Stomach (tissue), 9 donors: ENCODE measurements around the gene ACTMAP. TPM values are rescaled to one million over a fixed set of nuclear protein-coding genes. Genes with fewer than 3 reads are reported as not detected.

Experiments used
- DNase-seq, 2 donors: peaks; one replicate each; pipeline versions ENCODE4 v3.0.0 to v3.0.0-alpha.2; 2013 to 2019
- H3K27ac ChIP-seq, 5 donors: fragments of 200-600 bp in 4 of 5; sonication (generic) in 4 of 5; one replicate each; pipeline ENCODE4 v1.5.1; 2013 to 2019; ENCODE audit warnings: mild to moderate bottlenecking in 1 of 5, moderate library complexity in 1 of 5
- H3K27me3 ChIP-seq, 3 donors: fragments of 200-600 bp; sonication (generic); one replicate each; pipeline ENCODE4 v1.5.1; 2017 to 2019; ENCODE audit warnings: mixed run types in 1 of 3
- H3K36me3 ChIP-seq, 4 donors: fragments of 200-600 bp; sonication (generic); 1 replicate in 3 of 4; 2 replicates in 1 of 4; pipeline ENCODE4 v1.5.1; 2016 to 2019
- H3K4me1 ChIP-seq, 4 donors: fragments of 200-600 bp; sonication (generic); one replicate each; pipeline ENCODE4 v1.5.1; 2016 to 2019
- H3K4me3 ChIP-seq, 4 donors: fragments of 200-600 bp; sonication (generic) in 3 of 4; one replicate each; pipeline ENCODE4 v1.5.1; 2016 to 2019; ENCODE audit warnings: mild to moderate bottlenecking in 1 of 4
- H3K9me3 ChIP-seq, 4 donors: fragments of 200-600 bp; sonication (generic); one replicate each; pipeline ENCODE4 v1.5.1; 2016 to 2019
- EP300 ChIP-seq: sonication (generic); formaldehyde crosslinking; IDR thresholded peaks from one replicate; pipeline ENCODE4 v1.6.1; 2017; ENCODE audit warnings: antibody characterized with exemption
- POLR2A ChIP-seq, 4 donors: fragments of 450-650 bp; IDR thresholded peaks; one replicate each; pipeline ENCODE4 v1.6.1; 2016; ENCODE audit warnings: antibody characterized with exemption in 4 of 4, control low read depth in 2 of 4, mild to moderate bottlenecking in 1 of 4, moderate library complexity in 1 of 4
- POLR2AphosphoS5 ChIP-seq, 3 donors: sonication (generic); formaldehyde crosslinking; IDR thresholded peaks; one replicate each; pipeline ENCODE4 v1.6.1; 2016; ENCODE audit warnings: antibody characterized with exemption in 3 of 3
- WGBS, 5 donors: extraction: QIAGEN DNeasy Blood & Tissue Kit in 3 of 5; methylation state at CpG; one replicate each; pipeline versions ENCODE4 v1.1.5 to v1.1.7; 2013 to 2018; 5-methylcytosine and 5-hydroxymethylcytosine counted together
- intact Hi-C: fragments of 100-400 bp; cut with DNase I; formaldehyde crosslinking; loops from one replicate; pipeline ENCODE4 v1.15.1; 2023; ENCODE audit warnings: low total_unique reads
- polyA plus RNA-seq, 3 donors: library from polyadenylated mRNA; stranded (reverse); fragments of 200-250 nt; gene quantifications; one replicate each; pipeline ENCODE4 v1.2.3, GENCODE V29; 2013
- total RNA-seq, 5 donors: library from RNA; depleted of rRNA; stranded (reverse); fragments of >200 nt; gene quantifications; one replicate each; pipeline versions ENCODE4 v1.1.0 to v1.2.3, GENCODE V29; 2014 to 2016
- TF ChIP-seq, protein P1 (sequence below), 7 experiments: fragments of 450-650 bp in 4 of 7; fragments of 200-600 bp in 3 of 7; sonication (generic) in 3 of 7; IDR thresholded peaks; one replicate each; pipeline ENCODE4 v1.5.1; 2016 to 2019; ENCODE audit warnings: antibody characterized with exemption in 7 of 7, control low read depth in 2 of 7, mild to moderate bottlenecking in 1 of 7
- donor health status: healthy with polysubstance abuse.
- donor health status: Bipolar disorder and iron deficiency.
- donor health status: healthy.

The ACTMAP gene
- total and polyA plus RNA-seq, 8 donors: 0.73 to 24.6 (median 8.2) TPM

DNA sequence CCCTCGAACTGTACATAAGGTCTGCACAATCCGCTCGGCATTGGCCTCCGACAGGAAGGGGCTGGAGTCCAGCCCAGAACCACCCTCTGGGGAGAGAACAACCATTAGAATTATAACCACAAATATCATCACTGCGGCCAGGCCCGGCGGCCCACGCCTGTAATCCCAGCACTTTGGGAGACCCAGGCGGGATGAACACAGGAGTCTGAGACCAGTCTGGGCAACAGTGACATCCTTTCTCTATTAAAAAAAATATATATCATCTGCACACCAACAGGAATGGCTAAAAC is 45.0 kb downstream of the ACTMAP start:
- no peaks in the 10 kb centered on the region for H3K27me3 ChIP-seq
- peak in 1 of 2 donors; percentile 37 for DNase-seq
- intact Hi-C loops: no loop called here
- no peak overlapping the region for H3K27ac ChIP-seq
- WGBS, 5 donors: 80 to 95% (median 94%) methylated on average over 9 of the region's 9 CpGs
- TF ChIP-seq POLR2AphosphoS5 (IDR thresholded peaks at IDR 0.05): no peak
- no peak overlapping the region for H3K4me3 ChIP-seq
- no peaks in the 10 kb centered on the region for H3K9me3 ChIP-seq
- H3K4me1 ChIP-seq: peaks cover 0 to 6% (median 0%) of the 10 kb centered on the region in 4 donors
- H3K36me3 ChIP-seq: peaks cover 53 to 99% (median 96%) of the 10 kb centered on the region in 4 donors

DNA sequence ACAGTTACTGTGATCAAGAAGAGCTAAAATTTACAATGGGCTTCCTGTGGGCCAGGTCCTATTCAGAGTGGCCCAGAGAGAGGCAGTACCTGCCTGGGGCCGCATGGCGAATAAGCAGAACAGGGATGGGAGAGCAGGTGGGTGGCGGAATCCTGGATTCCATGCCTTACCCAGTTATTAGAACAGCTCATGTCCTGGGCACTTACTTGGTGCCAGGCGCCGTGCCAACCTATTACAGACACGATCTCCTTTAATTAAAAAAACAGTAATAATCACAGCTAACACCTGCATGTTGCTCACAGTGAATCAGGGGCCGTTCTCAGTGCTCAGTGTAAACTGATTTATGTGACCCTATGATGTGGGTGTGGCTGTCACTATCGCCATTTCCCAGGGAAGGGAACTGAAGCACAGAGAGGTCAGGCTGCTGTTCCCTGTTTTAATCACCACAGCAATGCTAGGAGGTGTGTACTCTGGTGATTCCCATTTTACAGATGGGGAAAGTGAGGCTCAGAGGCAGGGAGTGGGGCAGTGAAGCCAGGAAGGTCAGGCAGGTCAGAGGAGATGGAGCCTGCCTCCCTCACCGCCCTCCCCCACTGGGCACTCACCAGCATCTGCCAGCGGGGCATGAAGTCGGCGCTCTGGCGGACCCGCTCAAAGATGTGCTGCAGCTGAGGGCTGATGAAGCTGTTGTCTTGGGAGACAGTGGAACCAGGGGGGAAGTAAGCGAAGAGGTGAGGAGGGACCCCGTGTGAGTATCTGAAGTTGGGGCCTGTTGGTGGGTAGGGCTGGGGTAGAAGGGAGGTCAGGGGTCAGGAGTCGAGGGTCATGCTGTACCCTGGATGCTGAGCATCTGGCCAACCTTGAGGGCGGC is 45.6 kb downstream of the ACTMAP start:
- no peak overlapping the region for H3K4me3 ChIP-seq
- H3K9me3 ChIP-seq: no peaks in the 10 kb centered on the region
- TF ChIP-seq POLR2AphosphoS5 (IDR thresholded peaks at IDR 0.05) (no peak), POLR2A (IDR thresholded peaks at IDR 0.05) (no peak), EP300 (no peak)
- TF ChIP-seq, protein P1, sequence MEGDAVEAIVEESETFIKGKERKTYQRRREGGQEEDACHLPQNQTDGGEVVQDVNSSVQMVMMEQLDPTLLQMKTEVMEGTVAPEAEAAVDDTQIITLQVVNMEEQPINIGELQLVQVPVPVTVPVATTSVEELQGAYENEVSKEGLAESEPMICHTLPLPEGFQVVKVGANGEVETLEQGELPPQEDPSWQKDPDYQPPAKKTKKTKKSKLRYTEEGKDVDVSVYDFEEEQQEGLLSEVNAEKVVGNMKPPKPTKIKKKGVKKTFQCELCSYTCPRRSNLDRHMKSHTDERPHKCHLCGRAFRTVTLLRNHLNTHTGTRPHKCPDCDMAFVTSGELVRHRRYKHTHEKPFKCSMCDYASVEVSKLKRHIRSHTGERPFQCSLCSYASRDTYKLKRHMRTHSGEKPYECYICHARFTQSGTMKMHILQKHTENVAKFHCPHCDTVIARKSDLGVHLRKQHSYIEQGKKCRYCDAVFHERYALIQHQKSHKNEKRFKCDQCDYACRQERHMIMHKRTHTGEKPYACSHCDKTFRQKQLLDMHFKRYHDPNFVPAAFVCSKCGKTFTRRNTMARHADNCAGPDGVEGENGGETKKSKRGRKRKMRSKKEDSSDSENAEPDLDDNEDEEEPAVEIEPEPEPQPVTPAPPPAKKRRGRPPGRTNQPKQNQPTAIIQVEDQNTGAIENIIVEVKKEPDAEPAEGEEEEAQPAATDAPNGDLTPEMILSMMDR (IDR thresholded peaks at IDR 0.05): no peak
- H3K27ac ChIP-seq: no peak overlapping the region
- no peaks in the 10 kb centered on the region for H3K27me3 ChIP-seq
- WGBS, 5 donors: 87 to 92% (median 90%) methylated on average over 18 of the region's 18 CpGs
- intact Hi-C loops: no loop called here
- DNase-seq: no peak
- H3K36me3 ChIP-seq: peaks cover 56 to 99% (median 96%) of the 10 kb centered on the region in 4 donors
- H3K4me1 ChIP-seq: peaks cover 0 to 6% (median 0%) of the 10 kb centered on the region in 4 donors

DNA sequence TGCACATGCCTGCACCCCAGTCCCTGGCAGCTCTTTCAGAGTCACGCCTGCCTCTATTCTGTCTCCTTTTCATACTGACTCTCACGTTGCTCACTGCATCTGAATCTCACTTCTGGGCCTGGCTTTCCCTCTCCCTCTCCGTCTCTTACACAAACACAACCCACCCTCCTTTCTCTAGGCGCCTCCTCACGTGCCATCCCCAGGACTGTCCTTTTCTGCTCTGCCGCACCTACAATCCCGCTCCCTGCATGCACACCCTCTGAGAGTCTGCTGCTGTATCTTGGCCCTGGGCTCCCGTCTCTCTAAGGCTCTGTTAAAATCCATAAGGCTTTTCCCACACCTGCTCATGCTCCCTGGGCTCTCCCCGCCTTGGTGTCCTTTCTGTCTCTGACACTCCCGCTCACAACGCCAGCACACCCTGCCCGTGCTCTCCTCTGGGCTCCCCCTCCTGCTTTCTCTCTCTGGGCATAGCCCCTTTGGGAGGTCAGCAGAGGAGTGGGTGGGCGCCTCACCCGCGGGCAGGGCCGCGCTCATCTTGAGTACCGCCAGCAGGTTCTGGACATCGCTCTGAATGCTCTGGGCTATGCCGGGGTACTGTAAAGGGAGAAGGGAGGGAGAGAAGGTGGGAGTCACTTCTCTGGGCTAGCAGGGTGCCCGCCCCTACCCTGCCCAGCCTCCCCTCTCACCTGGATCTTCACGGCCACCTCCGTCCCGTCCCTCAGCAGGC is 47.1 kb downstream of the ACTMAP start:
- Histone ChIP-seq H3K27ac (peak overlapping the region in 2 of 5 donors; percentile 10 to 30), H3K9me3 (no peaks in the 10 kb centered on the region), H3K4me3 (no peak overlapping the region), H3K36me3 (peaks cover 47 to 99% (median 95%) of the 10 kb centered on the region in 4 donors), H3K4me1 (peaks cover 0 to 6% (median 0%) of the 10 kb centered on the region in 4 donors), H3K27me3 (no peaks in the 10 kb centered on the region)
- no peak for TF ChIP-seq POLR2AphosphoS5 (IDR thresholded peaks at IDR 0.05)
- TF ChIP-seq POLR2A (IDR thresholded peaks at IDR 0.05): no peak
- TF ChIP-seq, protein P1 (IDR thresholded peaks at IDR 0.05): no peak
- no peak for TF ChIP-seq EP300
- 87 to 92% (median 90%) methylated on average over 24 of the region's 24 CpGs for WGBS, 5 donors
- DNase-seq: no peak
- intact Hi-C loops: no loop called here

DNA sequence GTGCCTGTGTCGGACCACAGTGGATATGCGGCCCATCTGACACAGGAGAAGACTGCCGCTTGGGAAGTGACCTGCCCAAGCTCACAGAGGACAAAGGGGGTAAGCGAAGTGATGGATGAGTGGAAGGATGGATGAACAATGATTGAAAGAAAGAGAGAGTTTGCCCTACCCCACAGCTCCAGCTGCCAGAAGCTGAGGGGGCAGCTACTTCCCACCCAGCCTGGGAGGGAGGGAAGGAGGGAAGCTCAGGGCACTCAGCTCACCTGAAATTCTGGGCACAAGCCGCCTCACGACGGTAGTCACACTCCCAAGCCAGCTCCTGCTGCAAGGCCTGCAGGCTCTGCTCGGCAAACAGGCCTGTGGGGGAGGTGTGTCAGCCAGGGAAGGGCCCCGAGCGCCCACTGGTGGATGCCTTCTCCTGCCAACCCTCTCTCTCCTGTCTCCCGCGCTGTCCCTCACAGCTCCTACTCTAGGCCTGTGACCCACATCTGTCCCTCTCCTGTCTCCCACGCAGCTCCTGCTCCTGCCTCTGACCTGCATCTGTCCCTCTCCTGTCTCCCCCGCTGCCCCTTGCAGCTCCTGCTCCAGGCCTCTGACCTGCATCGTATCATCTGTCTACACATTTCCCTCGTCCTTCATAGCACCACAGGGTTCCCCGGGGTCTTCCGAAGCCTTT is 47.8 kb downstream of the ACTMAP start:
- Histone ChIP-seq H3K27ac (peak overlapping the region in 2 of 5 donors; percentile 10 to 30), H3K36me3 (peaks cover 47 to 92% (median 91%) of the 10 kb centered on the region in 4 donors), H3K9me3 (no peaks in the 10 kb centered on the region), H3K4me1 (peaks cover 0 to 6% (median 0%) of the 10 kb centered on the region in 4 donors), H3K27me3 (no peaks in the 10 kb centered on the region), H3K4me3 (no peak overlapping the region)
- intact Hi-C loops: no loop called here
- WGBS, 5 donors: 52 to 74% (median 63%) methylated on average over 18 of the region's 18 CpGs
- peak; percentile 74 to 84 for DNase-seq
- TF ChIP-seq, protein P1 (IDR thresholded peaks at IDR 0.05): peak in 5 of 7 experiments; percentile 18 to 41 (median 38)
- peak in 1 of 3 donors; percentile 3 for TF ChIP-seq POLR2AphosphoS5 (IDR thresholded peaks at IDR 0.05)
- no peak for TF ChIP-seq POLR2A (IDR thresholded peaks at IDR 0.05)
- TF ChIP-seq EP300: no peak
